ENCODE results near the gene LY6G6C. TPM values are rescaled to one million over a fixed set of nuclear protein-coding genes. Genes with fewer than 3 reads are reported as not detected.

Gene LY6G6C
- total and polyA plus RNA-seq, 8 donors = 0.17 to 0.75 (median 0.43) TPM; not detected in 2

- Histone ChIP-seq H3K4me3 (no peak overlapping the region), H3K27ac (no peak overlapping the region), H3K36me3 (peaks cover 0 to 15% of the 10 kb centered on the region in 2 donors), H3K4me1 (peaks cover 0 to 4% of the 10 kb centered on the region in 2 donors), H3K9me3 (no peaks in the 10 kb centered on the region), H3K27me3 (no peaks in the 10 kb centered on the region)
- DNase-seq (no peak), ATAC-seq (no peak)
- TF ChIP-seq CTCF (IDR thresholded peaks at IDR 0.05) = no peak
- intact Hi-C loops (cut with DNase I) = no loop called here
Observed at GRCh38 chr6:31762878-31763618, 41.5 kb upstream of the LY6G6C start.

GRCh38 chr6:31762356-31762755 is 40.8 kb upstream of the LY6G6C start, which contains the start of gene SAPCD1:
SAPCD1 (plus strand) TSS chr6:31762656; CDS start chr6:31763055, 399 bp downstream.
- peaks cover 0 to 3% of the 10 kb centered on the region in 2 donors for H3K4me1 ChIP-seq
- H3K27ac ChIP-seq = no peak within 1 kb of the TSS
- TF ChIP-seq CTCF (IDR thresholded peaks at IDR 0.05) = no peak
- ATAC-seq (no peak), DNase-seq (no peak)
- no peaks in the 10 kb centered on the region for H3K9me3 ChIP-seq
- no peak within 1 kb of the TSS for H3K4me3 ChIP-seq
- intact Hi-C loops (cut with DNase I) = no loop called here
- H3K36me3 ChIP-seq = peaks cover 0 to 15% of the 10 kb centered on the region in 2 donors
- no peaks in the 10 kb centered on the region for H3K27me3 ChIP-seq

- ATAC-seq (no peak), DNase-seq (no peak)
- Histone ChIP-seq H3K36me3 (peaks cover 0 to 15% of the 10 kb centered on the region in 2 donors), H3K9me3 (no peaks in the 10 kb centered on the region), H3K4me1 (no peaks in the 10 kb centered on the region), H3K27me3 (no peaks in the 10 kb centered on the region), H3K27ac (no peak overlapping the region), H3K4me3 (no peak overlapping the region)
- intact Hi-C loops (cut with DNase I) = no loop called here
- TF ChIP-seq CTCF (IDR thresholded peaks at IDR 0.05) = no peak
Observed at GRCh38 chr6:31761343-31761742, 39.8 kb upstream of the LY6G6C start.

GRCh38 chr6:31760790-31761189 is 39.2 kb upstream of the LY6G6C start:
- Histone ChIP-seq H3K36me3 (peaks cover 0 to 15% of the 10 kb centered on the region in 2 donors), H3K27me3 (no peaks in the 10 kb centered on the region), H3K4me3 (no peak overlapping the region), H3K27ac (no peak overlapping the region), H3K4me1 (no peaks in the 10 kb centered on the region), H3K9me3 (no peaks in the 10 kb centered on the region)
- no peak for DNase-seq
- intact Hi-C loops (cut with DNase I) = no loop called here
- ATAC-seq = no peak
- TF ChIP-seq CTCF (IDR thresholded peaks at IDR 0.05) = no peak

- ATAC-seq = no peak
- Histone ChIP-seq H3K9me3 (no peaks in the 10 kb centered on the region), H3K4me1 (no peaks in the 10 kb centered on the region), H3K27ac (no peak overlapping the region), H3K36me3 (peaks cover 0 to 15% of the 10 kb centered on the region in 2 donors), H3K27me3 (no peaks in the 10 kb centered on the region), H3K4me3 (no peak overlapping the region)
- no peak for TF ChIP-seq CTCF (IDR thresholded peaks at IDR 0.05)
- intact Hi-C loops (cut with DNase I) = no loop called here
- no peak for DNase-seq
Observed at GRCh38 chr6:31758281-31758680, 36.7 kb upstream of the LY6G6C start.
